Stimulated activated CD8-positive, alpha-beta memory T cell treated with anti-CD3 and anti-CD28 coated beads, Interleukin-15, amount 100 ng/mL, for 1 hour (primary cell): ENCODE results near the gene RAPSN.

Experiments
- DNase-seq: peaks from one replicate; pipeline ENCODE4 v3.0.0-alpha.2; 2020; ENCODE audit warnings: low read depth

The RAPSN gene

DNA sequence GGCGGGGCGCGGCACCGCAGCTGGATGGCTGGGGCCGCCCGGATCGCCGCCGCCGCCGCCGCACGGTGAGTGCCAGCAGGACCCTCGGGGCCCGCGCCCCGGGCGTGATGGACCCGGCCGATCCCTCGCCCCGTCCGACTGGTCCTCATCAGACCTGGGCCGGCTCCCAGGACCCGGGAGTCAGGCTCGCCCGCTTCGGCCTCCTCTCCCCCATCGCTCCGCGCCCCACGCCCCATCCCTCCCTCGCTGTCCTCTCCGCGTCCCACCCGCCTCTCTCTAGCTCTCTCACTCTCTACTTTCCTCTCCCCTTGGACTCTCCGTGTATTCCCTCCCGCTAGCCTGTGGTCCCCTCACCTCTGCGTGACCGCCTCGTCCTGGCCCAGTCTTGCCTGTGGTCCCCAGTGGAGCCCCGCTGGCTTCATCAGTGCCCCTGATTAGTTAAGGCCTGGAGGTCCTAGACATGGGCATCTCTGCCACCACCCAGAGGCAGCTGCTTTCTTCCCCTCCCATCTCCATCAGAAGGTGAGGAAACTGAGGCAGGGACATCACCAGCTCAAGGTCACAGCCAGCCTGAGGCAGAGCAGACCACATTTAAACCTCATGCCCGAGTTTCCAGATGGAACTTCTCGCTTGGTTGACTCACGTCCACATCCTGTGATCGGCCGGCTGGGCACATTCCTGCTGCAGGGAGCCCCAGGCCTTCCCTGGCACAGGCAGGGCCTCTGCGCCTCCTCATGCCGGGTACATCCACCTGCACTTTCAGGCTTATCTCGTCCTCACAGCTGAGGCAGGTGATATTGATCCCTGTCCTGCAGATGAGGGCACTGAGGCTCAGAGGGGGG is 40.1 kb downstream of the RAPSN start:
- DNase-seq = no peak

DNA sequence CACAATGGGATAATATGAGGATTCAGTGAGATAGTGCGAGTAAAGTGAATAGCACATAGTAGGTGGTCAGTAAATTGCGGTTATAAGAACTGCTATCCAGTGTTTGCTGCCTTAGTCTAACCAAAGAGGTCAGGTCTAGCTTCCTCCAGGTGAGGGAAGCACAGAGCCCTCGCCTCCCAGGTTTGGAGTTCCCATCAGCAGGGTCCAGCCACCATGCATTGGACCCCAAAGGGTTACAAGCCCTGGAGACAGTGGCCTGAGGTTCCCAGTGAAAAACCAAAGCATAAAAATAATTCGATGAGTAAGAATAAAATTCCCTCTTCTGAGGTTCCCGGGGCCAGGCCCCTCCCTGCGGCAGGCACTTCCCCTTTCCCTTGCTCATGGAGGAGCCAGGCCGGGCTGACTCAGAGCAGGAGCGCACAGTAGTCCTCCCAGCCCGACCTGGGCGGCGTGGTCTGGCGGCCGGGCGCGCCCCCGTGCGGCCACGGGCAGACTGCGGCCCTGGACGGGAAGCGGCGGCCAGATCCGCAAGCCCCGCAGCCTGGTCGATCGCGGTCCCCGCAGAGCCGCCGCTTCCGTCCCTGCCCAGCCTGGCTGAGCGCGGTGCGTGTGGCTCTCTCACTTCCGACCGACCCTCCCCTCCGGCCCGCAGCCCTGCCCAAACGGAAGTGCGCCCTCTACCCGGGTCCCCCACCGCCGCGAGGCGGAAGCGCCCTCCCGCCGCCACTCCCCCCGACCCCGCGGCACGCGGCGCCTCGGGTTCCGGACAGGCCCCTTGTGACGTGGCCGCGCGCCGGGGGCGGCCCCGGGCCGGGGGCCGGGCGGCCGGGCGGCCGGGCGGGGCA is 41.0 kb downstream of the RAPSN start, which contains the start of gene SLC39A13:
Gene SLC39A13 (plus strand): TSS at position 845 of the 845 bp plus-strand sequence. CDS start 1,505 bp downstream, outside the sequence.
- peak; percentile 83 for DNase-seq

DNA sequence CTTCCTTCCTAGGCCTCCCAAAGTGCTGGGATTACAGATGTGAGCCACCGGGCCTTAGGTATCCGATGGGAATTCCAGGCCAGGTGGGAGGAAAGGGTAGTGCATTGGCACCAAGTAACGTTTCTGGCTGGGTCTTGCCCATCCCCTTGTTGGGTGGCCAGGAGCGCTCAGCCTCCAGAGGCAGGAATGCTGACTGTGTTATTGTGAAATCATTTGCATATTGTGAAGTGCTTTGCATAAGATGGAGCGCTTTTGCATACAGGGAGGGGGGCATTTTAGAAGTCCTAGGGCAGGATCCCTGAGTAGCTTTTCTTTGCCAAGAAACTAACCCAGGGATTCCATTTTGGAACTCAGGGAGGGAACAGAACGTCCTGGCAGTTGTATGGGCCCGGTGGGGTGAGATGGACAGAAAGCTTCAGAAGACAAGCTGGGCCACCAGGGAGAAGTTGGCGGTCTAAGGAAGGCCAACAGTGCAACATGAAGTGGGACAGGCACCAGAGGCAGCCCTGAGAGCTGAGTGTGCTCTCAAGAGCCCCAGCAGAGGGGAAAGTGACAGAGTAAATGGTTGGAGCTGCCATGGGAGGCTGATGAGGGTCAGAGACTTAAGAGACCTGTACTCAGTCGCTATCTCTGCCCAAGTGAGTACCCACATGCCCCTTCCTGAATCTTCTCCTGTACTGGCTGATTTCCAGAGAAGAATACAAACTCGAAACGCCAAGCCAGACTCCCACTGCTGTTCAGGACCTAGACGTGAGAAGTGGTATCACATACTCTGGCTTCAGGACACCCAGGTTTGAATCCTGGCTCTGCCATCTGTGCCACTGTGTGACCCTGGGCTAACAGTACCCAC is 41.8 kb downstream of the RAPSN start:
- no peak for DNase-seq

- DNase-seq = no peak
Measured at GRCh38 chr11:47403571-47403970, 45.4 kb downstream of the RAPSN start.

- DNase-seq = no peak
Measured at GRCh38 chr11:47403135-47403534, 45.8 kb downstream of the RAPSN start.

DNA sequence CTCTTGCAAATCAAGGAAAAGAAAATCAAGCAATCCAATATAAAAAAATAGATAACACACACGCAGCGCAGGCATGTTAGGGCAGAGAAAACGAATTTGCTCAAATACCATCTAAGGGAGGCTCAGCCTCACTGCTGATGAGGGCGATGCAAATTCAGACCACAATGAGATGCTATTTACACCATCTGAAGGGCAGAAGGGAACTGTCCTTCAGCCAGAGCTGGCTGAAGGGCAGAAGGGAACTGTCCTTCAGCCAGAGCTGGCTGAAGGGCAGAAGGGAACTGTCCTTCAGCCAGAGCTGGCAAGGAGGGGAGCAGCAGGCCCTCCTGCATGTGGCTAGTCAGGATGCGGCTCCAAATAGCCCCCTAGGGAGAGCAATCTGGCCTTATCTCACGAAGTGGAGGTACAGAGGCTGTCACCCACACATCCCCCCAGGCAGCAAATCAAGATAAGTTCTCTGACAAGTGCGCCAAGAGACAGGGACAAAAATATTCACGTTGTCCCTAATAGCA is 48.1 kb downstream of the RAPSN start:
- DNase-seq = no peak

DNA sequence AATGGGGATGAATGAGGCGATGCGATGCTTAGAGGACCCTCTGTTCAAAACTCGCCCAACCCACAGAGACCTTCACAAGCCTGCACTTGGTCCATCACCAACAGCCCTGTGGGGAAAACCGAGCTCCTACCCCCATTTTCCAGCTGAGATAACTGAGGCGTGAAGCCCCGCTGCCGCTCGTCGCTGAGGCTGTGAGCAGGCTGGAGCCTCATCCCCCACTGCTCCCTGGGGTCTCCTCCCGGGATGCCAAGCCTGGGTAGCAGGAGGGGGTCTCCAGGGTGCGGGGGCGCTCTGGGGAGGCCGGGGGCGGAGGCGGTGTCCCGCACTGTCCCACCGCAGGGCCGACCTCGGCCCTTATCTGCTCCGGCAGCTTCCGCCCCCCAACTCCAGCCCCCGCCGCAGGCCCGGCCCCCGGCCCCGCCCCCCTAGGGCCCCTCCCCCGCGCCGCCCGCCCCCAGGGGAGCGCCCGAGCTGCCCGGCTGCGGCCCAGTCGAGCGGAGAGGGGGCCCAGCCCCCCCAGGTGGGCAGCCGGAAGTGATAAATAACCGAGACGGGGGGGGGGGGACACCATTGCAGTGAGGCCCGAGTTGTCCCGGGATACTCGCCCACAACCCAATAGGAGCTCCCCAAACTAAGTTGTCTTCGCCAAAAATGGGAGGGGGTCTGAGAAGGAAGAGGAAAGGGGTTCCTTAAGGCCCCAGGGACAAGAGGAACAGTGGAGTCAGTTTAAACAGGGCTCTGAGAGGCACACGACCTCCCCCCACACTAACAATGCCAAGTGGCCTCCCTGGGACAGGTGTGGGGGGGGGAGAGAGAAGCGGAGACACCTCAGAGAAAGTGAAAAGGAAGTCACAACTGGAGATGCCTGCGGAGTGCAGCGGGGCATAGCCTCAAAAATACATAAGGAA is 48.8 kb downstream of the RAPSN start:
- DNase-seq = no peak

DNA sequence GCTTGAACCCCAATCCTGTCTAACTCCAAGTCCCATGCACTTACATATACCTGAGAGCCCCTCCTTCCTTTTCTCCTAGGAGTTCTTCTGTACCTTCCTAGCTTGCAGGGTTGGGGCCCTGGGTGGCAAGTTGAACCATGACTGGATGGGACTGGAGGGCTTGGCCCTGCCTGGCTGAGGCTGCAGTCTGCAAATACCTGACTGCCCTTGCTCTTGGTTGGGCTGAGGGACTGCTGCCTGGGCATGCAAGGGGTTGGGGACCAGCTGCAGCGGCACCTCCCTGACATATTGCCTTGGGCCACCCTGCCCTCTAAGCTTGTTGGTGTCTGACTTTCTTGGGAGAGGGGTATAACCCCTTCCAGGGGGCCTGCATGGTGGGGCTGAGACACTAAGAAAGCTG is 50.4 kb downstream of the RAPSN start:
- DNase-seq = no peak

GRCh38 chr11:47398011-47398410 is 50.9 kb downstream of the RAPSN start:
- no peak for DNase-seq

DNA sequence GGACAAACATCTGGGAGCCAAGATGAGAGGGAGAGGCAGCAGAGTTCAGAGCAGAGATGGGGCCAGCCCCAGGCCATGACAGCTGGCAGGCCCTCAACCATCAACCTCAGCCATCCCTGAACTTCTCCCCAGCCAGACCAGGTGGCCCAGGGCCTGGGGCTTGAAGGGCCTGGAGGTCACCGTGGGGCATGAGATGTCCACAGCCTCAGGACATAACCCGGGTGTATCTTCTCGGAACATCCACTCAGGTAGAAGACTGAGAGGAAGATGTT is 53.0 kb downstream of the RAPSN start:
- no peak for DNase-seq

DNA sequence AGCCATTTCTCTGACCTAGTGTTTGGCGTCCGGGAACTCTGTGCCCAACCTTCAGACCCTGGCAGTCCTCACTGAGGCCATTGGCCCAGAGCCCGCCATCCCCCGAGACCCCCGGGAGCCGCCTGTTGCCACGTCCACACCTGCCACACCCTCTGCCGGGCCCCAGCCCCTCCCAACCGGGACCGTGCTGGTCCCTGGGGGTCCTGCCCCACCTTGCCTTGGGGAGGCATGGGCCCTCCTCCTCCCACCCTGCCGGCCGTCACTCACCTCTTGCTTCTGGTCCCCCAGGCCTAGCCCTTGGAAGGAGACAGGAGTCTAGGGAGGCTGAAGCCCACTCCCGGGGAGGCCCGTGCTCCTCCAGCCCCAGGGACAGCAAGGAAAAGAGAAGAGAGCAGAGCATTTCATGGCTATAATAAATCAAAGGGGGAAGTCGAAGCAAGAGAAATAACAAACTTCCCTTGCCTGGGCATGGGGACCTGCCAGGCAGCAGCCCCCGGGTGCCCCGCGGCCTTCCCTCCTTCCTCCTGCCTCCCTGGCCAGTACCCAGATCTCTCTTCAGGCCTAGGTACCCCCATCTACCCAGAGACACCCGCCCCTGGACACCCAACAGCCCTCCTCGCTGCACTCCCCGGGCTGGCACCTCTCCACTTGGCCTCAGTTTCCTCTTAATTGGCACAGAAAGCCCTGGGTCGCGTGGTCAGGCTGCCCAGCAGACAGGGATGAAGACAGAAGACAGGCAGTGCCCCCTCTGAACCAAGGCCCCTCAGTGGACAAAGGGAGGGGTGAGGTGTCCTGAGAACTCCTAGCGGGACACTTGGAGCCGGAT is 53.5 kb downstream of the RAPSN start:
- no peak for DNase-seq

- DNase-seq = no peak
Measured at GRCh38 chr11:47394322-47395222, 54.4 kb downstream of the RAPSN start.

GRCh38 chr11:47394050-47394321 is 55.0 kb downstream of the RAPSN start:
- DNase-seq = no peak

GRCh38 chr11:47393163-47394049 is 55.5 kb downstream of the RAPSN start:
- no peak for DNase-seq

- no peak for DNase-seq
Measured at GRCh38 chr11:47392546-47393162, 56.3 kb downstream of the RAPSN start.

- no peak for DNase-seq
Measured at GRCh38 chr11:47391711-47392432, 57.1 kb downstream of the RAPSN start.

GRCh38 chr11:47391077-47391583 is 57.8 kb downstream of the RAPSN start:
- DNase-seq = no peak
